GM12864 (cell line): ENCODE data around the gene MMD2.
A peak's percentile ranks its signal among the peaks of the same experiment; 100 is the strongest.
"Not testable (repeated sequence)": the region's sequence is repeated elsewhere in the genome, so short reads cannot be mapped to it uniquely, and the experiment has no call there.

ENCODE experiments used
- DNase-seq: peaks from one replicate; pipeline ENCODE4 v3.0.0-alpha.2; 2011; ENCODE audit warnings: low read depth
- H3K4me3 ChIP-seq: 2 replicates; pipeline ENCODE4 v1.5.1; 2011; ENCODE audit warnings: mild to moderate bottlenecking, low read depth, low read length, control low read depth
- TF ChIP-seq, protein P1 (sequence below): IDR thresholded peaks from 2 replicates; pipeline ENCODE4 v1.5.1; 2011; ENCODE audit warnings: low read depth, mild to moderate bottlenecking, moderate library complexity, low read length, control low read depth, inconsistent platforms; ENCODE audit errors: missing control alignments

MMD2 gene

DNA sequence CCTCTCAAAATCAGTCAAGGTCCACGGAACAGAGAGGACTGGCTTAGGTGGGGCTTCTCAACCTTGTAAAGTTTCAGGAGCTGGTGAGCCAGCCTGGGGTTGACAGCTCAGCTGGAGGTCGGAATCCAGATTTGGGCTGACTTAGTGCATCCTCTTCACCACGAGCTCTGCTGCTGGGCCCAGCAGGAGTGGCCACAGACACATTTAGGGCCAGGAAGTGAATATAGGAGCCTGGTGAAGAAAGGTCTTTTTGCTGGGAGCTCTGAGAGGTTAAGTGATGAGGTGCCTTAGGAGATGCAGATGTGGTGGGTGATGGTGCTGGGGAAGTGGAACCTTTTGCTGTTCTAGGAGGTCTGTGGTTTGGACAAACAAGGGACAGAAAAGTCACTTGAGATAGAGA lies 39.3 kb upstream of the MMD2 start:
- no peak for DNase-seq
- TF ChIP-seq, protein P1, sequence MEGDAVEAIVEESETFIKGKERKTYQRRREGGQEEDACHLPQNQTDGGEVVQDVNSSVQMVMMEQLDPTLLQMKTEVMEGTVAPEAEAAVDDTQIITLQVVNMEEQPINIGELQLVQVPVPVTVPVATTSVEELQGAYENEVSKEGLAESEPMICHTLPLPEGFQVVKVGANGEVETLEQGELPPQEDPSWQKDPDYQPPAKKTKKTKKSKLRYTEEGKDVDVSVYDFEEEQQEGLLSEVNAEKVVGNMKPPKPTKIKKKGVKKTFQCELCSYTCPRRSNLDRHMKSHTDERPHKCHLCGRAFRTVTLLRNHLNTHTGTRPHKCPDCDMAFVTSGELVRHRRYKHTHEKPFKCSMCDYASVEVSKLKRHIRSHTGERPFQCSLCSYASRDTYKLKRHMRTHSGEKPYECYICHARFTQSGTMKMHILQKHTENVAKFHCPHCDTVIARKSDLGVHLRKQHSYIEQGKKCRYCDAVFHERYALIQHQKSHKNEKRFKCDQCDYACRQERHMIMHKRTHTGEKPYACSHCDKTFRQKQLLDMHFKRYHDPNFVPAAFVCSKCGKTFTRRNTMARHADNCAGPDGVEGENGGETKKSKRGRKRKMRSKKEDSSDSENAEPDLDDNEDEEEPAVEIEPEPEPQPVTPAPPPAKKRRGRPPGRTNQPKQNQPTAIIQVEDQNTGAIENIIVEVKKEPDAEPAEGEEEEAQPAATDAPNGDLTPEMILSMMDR, result no peak
- no peak overlapping the region for H3K4me3 ChIP-seq

DNA sequence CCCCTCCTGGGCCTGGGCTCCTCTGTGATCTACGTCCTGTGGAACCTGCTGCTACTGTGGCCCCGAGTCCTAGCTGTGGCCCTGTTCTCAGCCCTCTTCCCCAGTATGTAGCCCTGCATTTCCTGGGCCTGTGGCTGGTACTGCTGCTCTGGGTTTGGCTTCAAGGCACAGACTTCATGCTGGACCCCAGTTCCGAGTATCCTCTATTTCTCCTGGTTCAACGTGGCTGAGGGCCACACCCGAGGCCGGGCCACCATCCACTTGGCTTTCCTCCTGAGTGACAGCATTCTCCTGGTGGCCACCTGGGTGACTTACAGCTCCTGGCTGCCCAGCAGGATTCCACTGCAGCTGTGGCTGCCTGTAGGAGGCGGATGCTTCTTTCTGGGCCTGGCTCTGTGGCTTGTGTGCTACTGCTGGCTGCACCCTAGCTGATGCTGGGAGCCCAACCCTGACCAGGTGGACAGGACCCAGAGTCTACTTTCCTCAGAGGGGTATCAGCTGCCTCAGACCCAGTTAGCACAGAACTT lies 37.8 kb upstream of the MMD2 start:
- H3K4me3 ChIP-seq, result no peak overlapping the region
- TF ChIP-seq, protein P1, result no peak
- no peak for DNase-seq

DNA sequence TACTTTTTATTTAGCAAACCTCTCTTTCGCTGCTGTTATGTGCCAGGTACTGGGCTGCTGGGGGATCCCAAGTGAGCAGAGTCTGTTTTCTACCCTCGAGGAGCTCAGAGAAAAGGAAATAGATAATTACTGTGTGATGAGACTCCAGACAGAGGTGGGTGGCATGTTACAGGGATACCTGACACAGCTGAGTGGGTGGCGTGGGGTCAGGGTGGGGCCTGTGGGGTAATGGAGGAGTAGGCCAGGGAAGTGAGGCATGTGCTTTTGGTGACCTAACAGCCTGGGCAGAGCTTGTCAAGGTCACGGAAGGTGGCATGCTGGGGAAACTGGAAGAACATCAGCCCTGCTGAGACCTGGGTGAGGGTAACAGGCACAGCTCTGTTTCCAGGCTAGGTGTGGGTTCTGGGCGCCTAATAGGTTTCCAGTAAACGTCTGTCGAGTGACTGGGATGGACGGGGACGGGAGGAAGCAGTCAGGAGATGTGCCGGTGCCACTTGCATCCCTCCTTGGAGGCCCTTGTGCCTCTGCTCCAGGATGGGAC lies 36.5 kb upstream of the MMD2 start:
- DNase-seq, result no peak
- TF ChIP-seq, protein P1, result no peak
- no peak overlapping the region for H3K4me3 ChIP-seq

GRCh38 chr7:4993471-4993870 lies 34.5 kb upstream of the MMD2 start:
- TF ChIP-seq, protein P1, result no peak
- DNase-seq, result no peak
- no peak overlapping the region for H3K4me3 ChIP-seq

- H3K4me3 ChIP-seq, DNase-seq: not testable (repeated sequence)
Measured at GRCh38 chr7:4982741-4983140, 23.8 kb upstream of the MMD2 start.

GRCh38 chr7:4981295-4981890 lies 22.4 kb upstream of the MMD2 start:
- not testable (repeated sequence) for DNase-seq, H3K4me3 ChIP-seq

DNA sequence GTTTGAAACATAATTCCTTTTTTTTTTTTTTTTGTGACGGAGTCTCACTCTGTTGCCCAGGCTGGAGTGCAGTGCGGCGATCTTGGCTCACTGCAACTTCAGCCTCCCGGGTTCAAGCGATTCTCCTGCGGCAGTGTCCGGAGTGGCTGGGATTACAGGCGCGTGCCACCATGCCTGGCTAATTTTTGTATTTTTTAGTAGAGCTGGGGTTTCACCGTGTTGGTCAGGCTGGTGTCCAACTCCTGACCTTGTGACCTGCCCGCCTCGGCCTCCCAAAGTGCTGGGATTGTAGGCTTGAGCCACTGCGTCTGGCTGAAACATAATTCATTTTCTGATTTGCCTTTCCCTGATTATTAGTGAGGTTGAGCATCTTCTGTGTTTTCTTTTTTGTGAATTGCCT lies 16.6 kb upstream of the MMD2 start:
- not testable (repeated sequence) for DNase-seq, H3K4me3 ChIP-seq

GRCh38 chr7:4973728-4974198 lies 14.8 kb upstream of the MMD2 start:
- DNase-seq, result peak; percentile 77
- peak overlapping the region; percentile 71 for H3K4me3 ChIP-seq
- TF ChIP-seq, protein P1, result peak; percentile 88

DNA sequence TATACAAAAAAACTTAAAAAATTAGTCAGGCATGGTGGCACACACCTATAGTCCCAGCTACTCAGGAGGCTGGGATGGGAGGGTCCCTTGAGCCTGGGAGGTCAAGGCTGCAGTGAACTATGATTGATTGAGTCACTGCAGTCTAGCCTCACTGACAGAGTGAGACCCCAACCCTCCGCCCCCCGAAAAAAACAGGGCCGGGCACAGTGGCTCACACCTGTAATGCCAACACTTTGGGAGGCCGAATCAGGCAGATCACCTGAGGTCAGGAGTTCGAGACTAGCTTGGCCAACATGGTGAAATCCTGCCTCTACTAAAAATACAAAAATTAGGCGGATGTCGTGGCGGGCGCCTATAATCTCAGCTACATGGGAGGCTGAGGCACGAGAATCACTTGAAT lies 13.5 kb upstream of the MMD2 start:
- DNase-seq, H3K4me3 ChIP-seq: not testable (repeated sequence)
